LNCaP clone FGC (cell line): ENCODE measurements around the gene TFCP2.

Source experiments
- DNase-seq: peaks from one replicate; pipeline ENCODE4 v3.0.0-alpha.2; 2011; ENCODE audit warnings: low read depth
- H3K4me3 ChIP-seq: 2 replicates; pipeline ENCODE4 v1.5.1; 2011; ENCODE audit warnings: mild to moderate bottlenecking, low read depth, low read length, control low read depth
- TF ChIP-seq, protein P1 (sequence below): IDR thresholded peaks from 2 replicates; pipeline ENCODE4 v1.5.1; 2012; ENCODE audit warnings: mild to moderate bottlenecking; ENCODE audit not compliant: control insufficient read depth, insufficient read depth; ENCODE audit errors: extremely low read depth

The TFCP2 gene

DNA sequence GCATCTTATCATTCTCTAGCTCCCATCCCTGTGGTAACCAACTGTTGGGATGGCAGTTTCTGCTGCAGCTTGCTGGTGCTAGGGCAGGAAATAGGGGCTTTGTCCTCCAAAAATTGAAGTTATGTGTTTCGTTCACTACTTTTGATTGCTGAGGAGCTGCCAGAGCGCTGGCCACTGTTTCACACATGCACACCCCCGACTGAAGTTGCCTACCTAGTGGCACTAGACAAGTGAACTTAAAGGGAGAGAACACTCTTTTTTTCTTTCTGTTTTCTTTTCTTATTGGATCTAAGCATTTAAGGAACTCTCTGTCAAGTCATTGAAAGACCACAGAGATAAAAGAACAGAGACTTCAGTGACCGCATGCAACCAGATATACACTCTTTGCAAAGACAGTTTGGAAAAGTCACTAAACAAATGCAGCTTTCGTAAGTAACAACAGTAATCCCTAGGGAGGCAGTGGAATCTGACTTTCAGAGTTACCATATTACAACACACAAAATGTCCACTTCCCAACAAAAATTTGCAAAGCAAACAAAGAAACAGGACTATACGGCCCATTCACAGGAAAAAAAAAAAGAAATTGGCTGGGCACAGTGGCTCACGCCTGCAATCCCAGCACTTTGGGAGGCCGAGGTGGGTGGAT lies 12.0 kb downstream of the TFCP2 start:
- no peak for DNase-seq
- TF ChIP-seq, protein P1, sequence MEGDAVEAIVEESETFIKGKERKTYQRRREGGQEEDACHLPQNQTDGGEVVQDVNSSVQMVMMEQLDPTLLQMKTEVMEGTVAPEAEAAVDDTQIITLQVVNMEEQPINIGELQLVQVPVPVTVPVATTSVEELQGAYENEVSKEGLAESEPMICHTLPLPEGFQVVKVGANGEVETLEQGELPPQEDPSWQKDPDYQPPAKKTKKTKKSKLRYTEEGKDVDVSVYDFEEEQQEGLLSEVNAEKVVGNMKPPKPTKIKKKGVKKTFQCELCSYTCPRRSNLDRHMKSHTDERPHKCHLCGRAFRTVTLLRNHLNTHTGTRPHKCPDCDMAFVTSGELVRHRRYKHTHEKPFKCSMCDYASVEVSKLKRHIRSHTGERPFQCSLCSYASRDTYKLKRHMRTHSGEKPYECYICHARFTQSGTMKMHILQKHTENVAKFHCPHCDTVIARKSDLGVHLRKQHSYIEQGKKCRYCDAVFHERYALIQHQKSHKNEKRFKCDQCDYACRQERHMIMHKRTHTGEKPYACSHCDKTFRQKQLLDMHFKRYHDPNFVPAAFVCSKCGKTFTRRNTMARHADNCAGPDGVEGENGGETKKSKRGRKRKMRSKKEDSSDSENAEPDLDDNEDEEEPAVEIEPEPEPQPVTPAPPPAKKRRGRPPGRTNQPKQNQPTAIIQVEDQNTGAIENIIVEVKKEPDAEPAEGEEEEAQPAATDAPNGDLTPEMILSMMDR: no peak
- H3K4me3 ChIP-seq: no peak overlapping the region

DNA sequence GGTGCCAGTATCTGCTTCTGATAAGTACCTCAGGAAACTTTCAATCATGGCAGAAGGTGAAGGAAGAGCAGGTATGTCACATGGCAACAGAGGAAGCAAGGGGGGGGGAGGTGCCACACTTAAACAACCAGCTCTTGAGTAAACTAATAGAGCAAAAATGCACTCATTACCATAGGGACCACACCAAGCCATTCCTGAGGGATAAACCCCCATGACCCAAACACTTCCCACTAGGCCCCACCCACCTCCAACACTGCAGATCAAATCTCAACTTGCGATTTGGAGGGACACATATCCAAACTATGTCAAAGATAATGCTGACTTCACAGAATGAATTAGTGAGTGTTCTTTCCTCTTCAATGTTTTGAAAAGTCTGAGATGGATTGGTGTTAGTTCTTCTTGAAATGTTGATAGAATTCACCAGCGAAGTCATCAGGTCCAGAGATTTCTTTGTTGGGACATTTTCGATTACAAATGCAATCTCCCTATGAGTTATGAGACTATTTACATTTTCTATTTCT lies 16.6 kb downstream of the TFCP2 start:
- DNase-seq: no peak
- TF ChIP-seq, protein P1: no peak
- no peak overlapping the region for H3K4me3 ChIP-seq

DNA sequence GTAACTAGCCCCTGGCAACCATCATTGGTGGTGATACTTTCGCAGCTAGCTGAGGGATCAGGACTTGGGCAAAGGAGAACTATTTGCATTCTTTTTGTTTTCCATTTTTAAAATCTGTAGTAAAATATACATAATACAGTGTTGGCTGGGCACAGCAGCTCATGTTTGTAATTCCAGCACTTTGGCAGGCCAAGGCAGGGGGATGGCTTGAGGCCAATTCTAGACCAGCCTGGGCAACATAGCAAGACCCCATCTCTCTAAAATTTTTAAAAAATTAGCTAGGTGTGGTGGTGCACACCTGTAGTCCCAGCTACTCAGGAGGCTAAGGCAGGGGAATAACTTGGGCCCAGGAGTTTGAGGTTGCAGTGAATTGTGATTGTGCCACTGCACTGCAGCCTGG lies 20.0 kb downstream of the TFCP2 start:
- H3K4me3 ChIP-seq: no peak overlapping the region
- TF ChIP-seq, protein P1: no peak
- DNase-seq: no peak

DNA sequence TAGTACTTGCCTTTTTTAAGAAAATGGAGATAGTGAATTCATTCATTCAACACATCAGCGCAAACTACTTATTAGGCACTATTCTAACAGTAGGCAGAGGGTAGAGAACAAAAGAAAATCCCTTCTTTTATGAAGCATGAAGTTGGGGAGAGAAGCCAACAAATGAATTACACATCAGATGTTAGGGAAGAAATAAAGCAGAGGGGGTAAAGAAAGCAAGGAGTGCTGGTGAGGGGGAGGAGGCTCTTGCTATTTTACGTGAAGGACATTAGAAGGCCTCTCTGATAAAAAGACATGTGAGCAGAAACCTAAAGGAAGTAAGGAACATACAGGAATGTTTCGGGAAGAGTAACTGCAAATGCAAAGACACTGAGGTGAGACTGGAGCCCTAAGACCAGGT lies 22.2 kb downstream of the TFCP2 start:
- DNase-seq: no peak
- no peak overlapping the region for H3K4me3 ChIP-seq
- TF ChIP-seq, protein P1: no peak

DNA sequence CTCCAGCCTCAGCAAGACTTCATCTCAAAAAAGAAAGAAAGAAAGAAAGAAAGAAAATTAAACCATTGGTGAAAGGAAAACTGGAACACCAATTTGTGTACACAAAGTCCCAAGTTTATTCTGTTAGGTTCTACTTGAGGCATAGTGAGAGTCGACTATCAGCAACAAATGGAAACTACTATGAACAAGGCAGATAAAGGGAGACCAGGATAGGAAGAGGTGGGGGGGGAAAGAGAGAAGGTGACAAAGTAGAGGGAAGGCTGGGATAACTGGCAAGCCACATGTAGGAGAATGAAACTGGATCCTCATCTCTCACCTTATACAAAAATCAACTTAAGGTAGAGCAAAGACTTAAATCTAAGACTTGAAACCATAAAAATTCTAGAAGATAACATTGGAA lies 25.6 kb downstream of the TFCP2 start:
- no peak for DNase-seq
- TF ChIP-seq, protein P1: no peak
- no peak overlapping the region for H3K4me3 ChIP-seq

DNA sequence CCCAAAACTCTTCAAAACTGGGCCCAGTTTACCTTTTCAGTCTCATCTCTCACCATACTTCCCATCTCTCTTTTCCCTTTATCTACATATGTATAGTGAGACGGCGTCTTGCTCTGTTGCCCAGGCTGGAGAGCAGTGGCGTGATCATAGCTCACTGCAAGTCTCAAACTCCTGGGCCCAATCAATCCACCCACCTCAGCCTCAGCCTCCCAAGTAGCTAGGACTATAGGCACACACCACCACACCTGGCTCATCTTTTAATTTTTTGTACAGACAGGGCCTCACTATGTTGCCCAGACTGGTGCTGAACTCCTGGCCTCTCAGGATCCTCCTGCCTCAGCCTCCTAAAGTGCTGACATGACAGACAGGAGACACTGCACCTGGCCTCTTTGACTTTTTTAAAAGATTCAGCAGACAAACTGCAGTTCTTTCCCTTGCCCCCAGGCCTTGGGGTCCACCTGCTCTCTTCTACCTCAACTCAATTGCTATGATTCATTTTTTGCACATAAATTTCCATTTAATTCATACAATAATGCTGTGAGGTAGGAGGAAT lies 33.6 kb downstream of the TFCP2 start:
- TF ChIP-seq, protein P1: no peak
- no peak for DNase-seq
- no peak overlapping the region for H3K4me3 ChIP-seq

DNA sequence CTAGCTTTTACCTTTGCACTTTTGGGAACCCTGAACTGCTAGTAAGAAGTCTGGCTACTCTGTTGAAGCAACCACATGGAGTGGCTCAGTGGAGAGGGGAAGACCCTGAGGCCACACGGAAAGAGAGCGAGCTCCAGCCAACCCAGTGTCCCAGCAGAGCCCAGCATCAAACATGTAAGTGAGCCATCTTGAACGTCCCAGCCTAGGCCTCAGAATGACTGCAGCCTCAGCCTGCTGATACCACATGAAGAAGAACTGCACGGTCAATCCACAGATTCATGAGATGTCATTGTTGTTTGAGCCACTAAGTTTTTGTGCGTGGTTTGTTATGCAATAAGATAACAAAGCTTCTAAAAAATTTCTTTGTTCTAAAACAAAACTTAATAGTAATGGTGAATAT lies 40.2 kb downstream of the TFCP2 start:
- no peak overlapping the region for H3K4me3 ChIP-seq
- DNase-seq: no peak
- TF ChIP-seq, protein P1: no peak
